H1 (cell line): ENCODE measurements around the gene MBNL3.

Experiments
- ATF3 ChIP-seq: IDR thresholded peaks from 2 replicates; pipeline ENCODE4 v1.6.1; 2011; ENCODE audit warnings: low read depth, mild to moderate bottlenecking, low read length; ENCODE audit not compliant: insufficient read depth
- CTCF ChIP-seq, 3 experiments: IDR thresholded peaks; 1 replicate in 2 of 3; 2 replicates in 1 of 3; pipeline versions ENCODE4 v1.5.1 to v1.6.1; 2011; ENCODE audit warnings: low read length in 3 of 3, mild to moderate bottlenecking in 3 of 3, inconsistent platforms in 2 of 3, low read depth in 1 of 3, moderate library complexity in 1 of 3; ENCODE audit not compliant: insufficient read depth in 1 of 3; ENCODE audit errors: control extremely low read depth in 1 of 3
- E2F6 ChIP-seq: IDR thresholded peaks from 2 replicates; pipeline ENCODE4 v1.6.1; 2012; ENCODE audit warnings: inconsistent platforms
- EP300 ChIP-seq, 2 experiments: IDR thresholded peaks; 1 replicate in 1 of 2; 2 replicates in 1 of 2; pipeline ENCODE4 v1.6.1; 2011 to 2012; ENCODE audit warnings: low read depth in 2 of 2, low read length in 2 of 2, mild to moderate bottlenecking in 2 of 2, borderline replicate concordance in 1 of 2, inconsistent platforms in 1 of 2, moderate library complexity in 1 of 2
- MAX ChIP-seq: IDR thresholded peaks from 2 replicates; pipeline ENCODE4 v1.6.1; 2012; ENCODE audit warnings: inconsistent platforms
- POLR2A ChIP-seq, 2 experiments: IDR thresholded peaks; 1 replicate in 1 of 2; 2 replicates in 1 of 2; pipeline ENCODE4 v1.6.1; 2011; ENCODE audit warnings: low read depth in 2 of 2, low read length in 2 of 2, mild to moderate bottlenecking in 2 of 2; ENCODE audit errors: control extremely low read depth in 1 of 2
- POLR2AphosphoS5 ChIP-seq: IDR thresholded peaks from 2 replicates; pipeline ENCODE4 v1.6.1; 2011; ENCODE audit warnings: low read depth, low read length
- SP1 ChIP-seq: IDR thresholded peaks from 2 replicates; pipeline ENCODE4 v1.6.1; 2011; ENCODE audit warnings: low read depth, low read length
- SUZ12 ChIP-seq: fragments of 200-600 bp; sonication (generic); IDR thresholded peaks from 2 replicates; pipeline ENCODE4 v1.6.1; 2012; ENCODE audit warnings: mild to moderate bottlenecking, inconsistent platforms, low read length, moderate library complexity, mixed read lengths
- USF2 ChIP-seq: IDR thresholded peaks from 2 replicates; pipeline ENCODE4 v1.6.1; 2011; ENCODE audit warnings: low read length, improper control_type of control experiment
- YY1 ChIP-seq: IDR thresholded peaks from 2 replicates; pipeline ENCODE4 v1.6.1; 2011; ENCODE audit warnings: low read depth, mild to moderate bottlenecking, low read length
- ZNF274 ChIP-seq: IDR thresholded peaks from 2 replicates; pipeline ENCODE4 v1.7.0; 2012; ENCODE audit warnings: low read length, borderline replicate concordance; ENCODE audit errors: extremely low read depth

GRCh38 chrX:132378281-132378680 lies 110.6 kb downstream of the MBNL3 start:
- no peak for TF ChIP-seq ATF3
- TF ChIP-seq CTCF (IDR thresholded peaks at IDR 0.05; ENCODE audit: control extremely low read depth in 1 of 3, insufficient read depth in 1 of 3, low read depth in 1 of 3, low read length in 3 of 3), result no peak
- no peak for TF ChIP-seq POLR2A (IDR thresholded peaks at IDR 0.05; ENCODE audit: control extremely low read depth in 1 of 2, low read depth in 2 of 2, low read length in 2 of 2)
- no peak for TF ChIP-seq YY1
- no peak for TF ChIP-seq USF2
- TF ChIP-seq SUZ12, result no peak
- TF ChIP-seq POLR2AphosphoS5, result no peak
- no peak for TF ChIP-seq EP300 (IDR thresholded peaks at IDR 0.05; ENCODE audit: borderline replicate concordance in 1 of 2, low read depth in 2 of 2, low read length in 2 of 2)
- TF ChIP-seq MAX, result no peak
- TF ChIP-seq SP1, result no peak
- TF ChIP-seq ZNF274, result no peak
- no peak for TF ChIP-seq E2F6
